Neural progenitor cell (in vitro differentiated cells): Measurements from ENCODE around the gene RB1.

Experiments used
- CTCF ChIP-seq: fragments of 200-600 bp; sonication (generic); IDR thresholded peaks from 2 replicates; pipeline ENCODE4 v1.5.1; 2017; ENCODE audit warnings: antibody characterized with exemption, mild to moderate bottlenecking
- EZH2phosphoT487 ChIP-seq: fragments of 200-600 bp; sonication (generic); IDR thresholded peaks from 2 replicates; pipeline ENCODE4 v1.6.1; 2017; ENCODE audit warnings: antibody characterized with exemption

GRCh38 chr13:48486362-48486761 lies 182.8 kb downstream of the RB1 start:
- TF ChIP-seq CTCF: no peak
- no peak for TF ChIP-seq EZH2phosphoT487
